Keratinocyte (primary cell): ENCODE data around the gene EBF4. TPM values are rescaled to one million over a fixed set of nuclear protein-coding genes. Genes with fewer than 3 reads are reported as not detected.

Experiments
- DNase-seq: peaks from one replicate; pipeline ENCODE4 v3.0.0-alpha.2; 2011; ENCODE audit warnings: low read depth, missing footprints, low spot score
- FAIRE-seq: peaks from 2 replicates; lab custom pipeline; 2011; peaks lifted over from hg19 to GRCh38; lab: Jason Lieb, UNC
- H2AFZ ChIP-seq: 2 replicates; pipeline ENCODE4 v1.6.0; 2012; ENCODE audit warnings: low read length, control low read depth, inconsistent platforms; ENCODE audit not compliant: control insufficient read depth
- H3K27ac ChIP-seq: 2 replicates; pipeline ENCODE4 v1.5.1; 2011; ENCODE audit warnings: low read length; ENCODE audit not compliant: control insufficient read depth, insufficient read depth
- H3K27me3 ChIP-seq: 3 replicates; pipeline ENCODE4 v1.6.0; 2011; ENCODE audit warnings: low read length; ENCODE audit not compliant: control insufficient read depth, insufficient read depth; ENCODE audit errors: extremely low read depth
- H3K36me3 ChIP-seq, 2 experiments: 2 replicates in 1 of 2; 3 replicates in 1 of 2; pipeline ENCODE4 v1.5.1; 2011; ENCODE audit warnings: low read length in 2 of 2, mild to moderate bottlenecking in 1 of 2; ENCODE audit not compliant: control insufficient read depth in 2 of 2, insufficient read depth in 2 of 2; ENCODE audit errors: extremely low read depth in 1 of 2
- H3K4me1 ChIP-seq: 3 replicates; pipeline ENCODE4 v1.5.1; 2011; ENCODE audit warnings: low read length; ENCODE audit not compliant: control insufficient read depth, insufficient read depth; ENCODE audit errors: extremely low read depth
- H3K4me2 ChIP-seq: 3 replicates; pipeline ENCODE4 v1.6.0; 2011; ENCODE audit warnings: low read depth, low read length; ENCODE audit not compliant: control insufficient read depth, insufficient read depth; ENCODE audit errors: extremely low read depth
- H3K4me3 ChIP-seq, 3 experiments: fragments of 200-600 bp in 1 of 3; sonication (generic) in 1 of 3; 2 replicates in 2 of 3; 3 replicates in 1 of 3; pipeline ENCODE4 v1.5.1; 2011 to 2016; ENCODE audit warnings: low read length in 3 of 3, mild to moderate bottlenecking in 3 of 3, control low read depth in 2 of 3, inconsistent platforms in 1 of 3, low read depth in 1 of 3, mixed read lengths in 1 of 3, mixed run types in 1 of 3, moderate library complexity in 1 of 3; ENCODE audit not compliant: control insufficient read depth in 2 of 3, insufficient read depth in 2 of 3; ENCODE audit errors: extremely low read depth in 1 of 3
- H3K79me2 ChIP-seq: 2 replicates; pipeline ENCODE4 v1.6.0; 2012; ENCODE audit warnings: low read length; ENCODE audit not compliant: control insufficient read depth, insufficient read depth
- H3K9ac ChIP-seq: 3 replicates; pipeline ENCODE4 v1.6.0; 2011; ENCODE audit warnings: low read length; ENCODE audit not compliant: control insufficient read depth, insufficient read depth; ENCODE audit errors: extremely low read depth
- H3K9me1 ChIP-seq: 3 replicates; pipeline ENCODE4 v1.6.0; 2011; ENCODE audit warnings: low read length; ENCODE audit not compliant: control insufficient read depth, insufficient read depth; ENCODE audit errors: extremely low read depth
- H3K9me3 ChIP-seq: 2 replicates; pipeline ENCODE4 v1.5.1; 2012; ENCODE audit warnings: low read depth, low read length; ENCODE audit not compliant: control insufficient read depth
- H4K20me1 ChIP-seq: 3 replicates; pipeline ENCODE4 v1.6.0; 2011; ENCODE audit warnings: low read length; ENCODE audit not compliant: control insufficient read depth, insufficient read depth; ENCODE audit errors: extremely low read depth
- EZH2 ChIP-seq: IDR thresholded peaks from one replicate; pipeline ENCODE4 v1.6.1; 2012; ENCODE audit warnings: inconsistent platforms, mild to moderate bottlenecking, low read length, moderate library complexity
- dilution Hi-C: fragments of 300-500 bp; cut with MboI; formaldehyde crosslinking; loops from one replicate; pipeline ENCODE4 v1.7.0; 2020; ENCODE audit warnings: low sequenced_read_pairs; ENCODE audit not compliant: extremely low pct_ligation_motif_present
- polyA plus RNA-seq, 5 experiments: library from polyadenylated mRNA; depleted of rRNA in 3 of 5; stranded (reverse) in 3 of 5; stranded (forward) in 1 of 5; unstranded in 1 of 5; fragments of >200 nt; gene quantifications; 1 replicate in 1 of 5; 2 replicates in 3 of 5; 3 replicates in 1 of 5; pipeline versions ENCODE4 v1.2.1 to v1.2.3, GENCODE V29; 2011 to 2012; ENCODE audit warnings: missing spikeins in 2 of 5, low read depth in 1 of 5, low replicate concordance in 1 of 5
- TF ChIP-seq, protein P1 (sequence below), 3 experiments: IDR thresholded peaks in 1 of 3; conservative IDR thresholded peaks in 1 of 3; optimal IDR thresholded peaks in 1 of 3; 2 replicates in 2 of 3; 3 replicates in 1 of 3; pipeline versions ENCODE3 to v1.5.1; 2011; ENCODE audit warnings: low read length in 3 of 3, mild to moderate bottlenecking in 3 of 3, moderate library complexity in 2 of 3, control low read depth in 1 of 3, inconsistent platforms in 1 of 3; ENCODE audit not compliant: insufficient read depth in 2 of 3; ENCODE audit errors: extremely low read depth in 1 of 3

The EBF4 gene
- polyA plus RNA-seq, 1 donor (not counting 4 experiments of a cell fraction or from before 2014, with no cell fraction given): not detected

DNA sequence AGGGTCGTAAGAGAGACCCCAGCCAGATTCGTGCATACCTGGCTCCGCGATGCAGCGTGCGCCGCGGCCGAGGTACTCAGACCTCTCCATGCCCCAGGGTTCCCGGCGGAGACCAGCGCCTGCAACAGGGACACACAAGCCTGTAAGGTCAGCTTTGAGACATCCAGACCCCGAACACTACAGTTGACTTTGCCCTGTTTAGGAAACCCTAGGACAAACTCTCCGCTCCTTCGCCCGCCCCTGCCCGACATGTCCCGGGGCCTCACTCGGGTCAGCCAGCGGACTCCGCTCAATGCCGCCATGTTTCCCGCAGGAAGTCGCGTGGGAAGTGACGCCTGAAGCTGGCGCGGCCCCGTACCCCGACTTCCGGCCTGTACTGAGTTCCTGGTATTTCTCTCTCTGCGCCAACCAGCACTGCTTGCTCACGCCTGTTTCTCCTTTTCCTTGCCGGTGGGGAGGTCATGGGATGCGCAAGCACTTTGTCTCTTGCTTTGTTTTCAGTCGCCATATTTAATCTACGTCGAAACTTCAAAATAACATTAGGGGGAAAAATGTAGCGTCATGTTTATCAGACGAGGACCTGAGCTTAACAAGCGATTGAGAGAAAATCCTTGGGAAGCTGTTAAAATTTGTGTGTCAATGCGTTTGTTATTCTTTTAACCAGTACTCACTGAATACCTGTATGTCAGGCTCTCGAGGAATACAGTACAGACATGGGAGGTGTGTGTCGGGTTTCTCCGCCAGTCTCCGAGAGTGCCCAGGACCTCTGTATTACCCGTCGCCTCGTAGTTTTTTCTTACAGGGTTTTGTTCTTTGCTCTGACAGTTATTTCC is 28.5 kb upstream of the EBF4 start, which contains the start of gene IDH3B:
Gene IDH3B (minus strand): TSS at position 330 of the 833 bp plus-strand sequence. CDS start 28 bp downstream, at position 302.
- H3K9me1 ChIP-seq: no peaks in the 10 kb centered on the region
- peak; percentile 95 for FAIRE-seq
- H3K27me3 ChIP-seq: no peaks in the 10 kb centered on the region
- TF ChIP-seq, protein P1, sequence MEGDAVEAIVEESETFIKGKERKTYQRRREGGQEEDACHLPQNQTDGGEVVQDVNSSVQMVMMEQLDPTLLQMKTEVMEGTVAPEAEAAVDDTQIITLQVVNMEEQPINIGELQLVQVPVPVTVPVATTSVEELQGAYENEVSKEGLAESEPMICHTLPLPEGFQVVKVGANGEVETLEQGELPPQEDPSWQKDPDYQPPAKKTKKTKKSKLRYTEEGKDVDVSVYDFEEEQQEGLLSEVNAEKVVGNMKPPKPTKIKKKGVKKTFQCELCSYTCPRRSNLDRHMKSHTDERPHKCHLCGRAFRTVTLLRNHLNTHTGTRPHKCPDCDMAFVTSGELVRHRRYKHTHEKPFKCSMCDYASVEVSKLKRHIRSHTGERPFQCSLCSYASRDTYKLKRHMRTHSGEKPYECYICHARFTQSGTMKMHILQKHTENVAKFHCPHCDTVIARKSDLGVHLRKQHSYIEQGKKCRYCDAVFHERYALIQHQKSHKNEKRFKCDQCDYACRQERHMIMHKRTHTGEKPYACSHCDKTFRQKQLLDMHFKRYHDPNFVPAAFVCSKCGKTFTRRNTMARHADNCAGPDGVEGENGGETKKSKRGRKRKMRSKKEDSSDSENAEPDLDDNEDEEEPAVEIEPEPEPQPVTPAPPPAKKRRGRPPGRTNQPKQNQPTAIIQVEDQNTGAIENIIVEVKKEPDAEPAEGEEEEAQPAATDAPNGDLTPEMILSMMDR (optimal IDR thresholded peaks at IDR 0.05 in 1 of 3, IDR thresholded peaks at IDR 0.05 in 1 of 3, conservative IDR thresholded peaks at IDR 0.05 in 1 of 3; ENCODE audit: extremely low read depth in 1 of 3, insufficient read depth in 2 of 3, low read length in 3 of 3): no peak
- TF ChIP-seq EZH2: no peak
- H3K36me3 ChIP-seq: peaks cover 11 to 13% of the 10 kb centered on the region in 2 experiments
- H3K9me3 ChIP-seq: no peaks in the 10 kb centered on the region
- peaks cover 10% of the 10 kb centered on the region for H3K4me1 ChIP-seq
- dilution Hi-C loops: no loop called here
- peak within 1 kb of the TSS; percentile 90 for H3K9ac ChIP-seq
- H3K79me2 ChIP-seq: peaks cover 15% of the 10 kb centered on the region
- no peaks in the 10 kb centered on the region for H4K20me1 ChIP-seq
- DNase-seq: peak; percentile 57
- peak within 1 kb of the TSS; percentile 81 for H3K4me2 ChIP-seq
- peak within 1 kb of the TSS; percentile 86 for H3K27ac ChIP-seq
- H3K4me3 ChIP-seq: peak within 1 kb of the TSS; percentile 89 to 99 (median 91)
- peak within 1 kb of the TSS; percentile 94 for H2AFZ ChIP-seq

DNA sequence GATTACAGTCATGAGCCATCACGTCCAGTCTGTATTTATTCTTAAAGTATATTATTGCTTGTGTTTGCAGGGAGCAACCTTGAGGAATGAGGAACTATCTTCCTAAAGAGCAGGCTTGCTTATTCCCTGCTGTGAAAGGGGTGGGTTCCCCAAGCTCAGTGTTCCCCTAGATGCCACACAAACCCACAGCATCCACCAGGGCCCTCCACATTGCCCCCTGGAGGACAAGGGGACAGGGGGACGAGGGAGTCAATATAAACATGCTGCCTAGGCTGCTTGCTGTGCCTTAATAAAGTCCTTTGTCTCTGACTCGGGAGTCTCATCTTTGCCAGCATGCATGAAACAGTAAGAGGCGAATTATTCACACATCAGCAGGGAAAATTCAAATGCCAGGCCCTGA is 20.6 kb upstream of the EBF4 start:
- H3K36me3 ChIP-seq: no peaks in the 10 kb centered on the region
- H3K9me1 ChIP-seq: no peaks in the 10 kb centered on the region
- no peaks in the 10 kb centered on the region for H3K4me1 ChIP-seq
- no peak overlapping the region for H3K4me2 ChIP-seq
- no peaks in the 10 kb centered on the region for H3K9me3 ChIP-seq
- TF ChIP-seq, protein P1 (optimal IDR thresholded peaks at IDR 0.05 in 1 of 3, IDR thresholded peaks at IDR 0.05 in 1 of 3, conservative IDR thresholded peaks at IDR 0.05 in 1 of 3; ENCODE audit: extremely low read depth in 1 of 3, insufficient read depth in 2 of 3, low read length in 3 of 3): peak; percentile 16 to 26 (median 19)
- TF ChIP-seq EZH2: no peak
- H3K27ac ChIP-seq: no peak overlapping the region
- DNase-seq (no peak), FAIRE-seq (no peak)
- H4K20me1 ChIP-seq: no peaks in the 10 kb centered on the region
- no peak overlapping the region for H3K9ac ChIP-seq
- dilution Hi-C loops: no loop called here
- H3K79me2 ChIP-seq: no peaks in the 10 kb centered on the region
- H3K4me3 ChIP-seq: no peak overlapping the region
- H2AFZ ChIP-seq: no peak overlapping the region
- no peaks in the 10 kb centered on the region for H3K27me3 ChIP-seq
